HEK293T (cell line): Measurements from ENCODE around the gene RAPGEF5.

Source experiments
- CTCF ChIA-PET: fragments of 350-600 bp; formaldehyde crosslinking; extraction: SDS; loops from one replicate; lab custom pipeline; 2021; ENCODE audit warnings: antibody characterized with exemption, inconsistent platforms; lab: Yijun Ruan, JAX
- POLR2A ChIA-PET: fragments of 350-600 bp; formaldehyde crosslinking; extraction: SDS; loops from one replicate; lab custom pipeline; 2020; ENCODE audit warnings: antibody characterized with exemption, inconsistent platforms; lab: Yijun Ruan, JAX
- DNase-seq: peaks from one replicate; pipeline ENCODE4 v3.0.0; 2012; ENCODE audit warnings: mixed read lengths; ENCODE audit errors: extremely low spot score
- ARNT ChIP-seq: fragments of 450-650 bp; IDR thresholded peaks from 2 replicates; pipeline ENCODE4 v1.6.1; 2017; ENCODE audit warnings: mild to moderate bottlenecking
- BHLHE40 ChIP-seq: fragments of 450-650 bp; IDR thresholded peaks from 2 replicates; pipeline ENCODE4 v1.6.1; 2016; ENCODE audit warnings: mild to moderate bottlenecking, moderate library complexity, borderline replicate concordance
- CTBP1 ChIP-seq: fragments of 450-650 bp; IDR thresholded peaks from 2 replicates; pipeline ENCODE4 v1.6.1; 2016; ENCODE audit warnings: borderline replicate concordance
- ELF4 ChIP-seq: fragments of 450-650 bp; IDR thresholded peaks from 2 replicates; pipeline ENCODE4 v1.6.1; 2017; ENCODE audit warnings: antibody characterized with exemption
- FOXA1 ChIP-seq: fragments of 450-650 bp; IDR thresholded peaks from 2 replicates; pipeline ENCODE4 v1.6.1; 2016; ENCODE audit warnings: mild to moderate bottlenecking
- FOXK2 ChIP-seq: fragments of 450-650 bp; IDR thresholded peaks from 2 replicates; pipeline ENCODE4 v1.6.1; 2016; ENCODE audit warnings: mild to moderate bottlenecking
- FOXM1 ChIP-seq: fragments of 450-650 bp; IDR thresholded peaks from 2 replicates; pipeline ENCODE4 v1.6.1; 2017; ENCODE audit warnings: mild to moderate bottlenecking, borderline replicate concordance
- HDGF ChIP-seq: fragments of 450-650 bp; IDR thresholded peaks from 2 replicates; pipeline ENCODE4 v1.6.1; 2017; ENCODE audit warnings: antibody characterized with exemption, borderline replicate concordance
- L3MBTL2 ChIP-seq: fragments of 450-650 bp; conservative IDR thresholded peaks from 2 replicates; pipeline ENCODE4 v1.6.1; 2016; ENCODE audit warnings: mild to moderate bottlenecking
- LEF1 ChIP-seq: fragments of 450-650 bp; IDR thresholded peaks from 2 replicates; pipeline ENCODE4 v1.6.1; 2017; ENCODE audit warnings: mild to moderate bottlenecking, borderline replicate concordance
- NFRKB ChIP-seq: fragments of 450-650 bp; IDR thresholded peaks from 2 replicates; pipeline ENCODE4 v1.6.1; 2016; ENCODE audit warnings: mild to moderate bottlenecking, moderate library complexity
- PKNOX1 ChIP-seq: fragments of 450-650 bp; IDR thresholded peaks from 2 replicates; pipeline ENCODE4 v1.6.1; 2016
- SP1 ChIP-seq: fragments of 450-650 bp; IDR thresholded peaks from 2 replicates; pipeline ENCODE4 v1.6.1; 2017
- SUZ12 ChIP-seq: fragments of 450-650 bp; IDR thresholded peaks from 2 replicates; pipeline ENCODE4 v1.6.1; 2016; ENCODE audit warnings: mild to moderate bottlenecking
- TARDBP ChIP-seq: fragments of 450-650 bp; IDR thresholded peaks from 2 replicates; pipeline ENCODE4 v1.6.1; 2016
- ZNF384 ChIP-seq: fragments of 450-650 bp; IDR thresholded peaks from 2 replicates; pipeline ENCODE4 v1.6.1; 2016

RAPGEF5 gene

GRCh38 chr7:22329816-22330524 lies 27.0 kb downstream of the RAPGEF5 start:
- TF ChIP-seq HDGF: no peak
- TF ChIP-seq SP1: no peak
- no peak for TF ChIP-seq FOXA1
- TF ChIP-seq FOXM1: no peak
- no peak for TF ChIP-seq ZNF384
- ChIA-PET POLR2A (no interaction called here), CTCF (interaction anchor here (0.9 kb wide), 1 partner anchor 20 kb away, joined by 3 read pairs; no protein-coding TSS in a partner anchor)
- DNase-seq: no peak

DNA sequence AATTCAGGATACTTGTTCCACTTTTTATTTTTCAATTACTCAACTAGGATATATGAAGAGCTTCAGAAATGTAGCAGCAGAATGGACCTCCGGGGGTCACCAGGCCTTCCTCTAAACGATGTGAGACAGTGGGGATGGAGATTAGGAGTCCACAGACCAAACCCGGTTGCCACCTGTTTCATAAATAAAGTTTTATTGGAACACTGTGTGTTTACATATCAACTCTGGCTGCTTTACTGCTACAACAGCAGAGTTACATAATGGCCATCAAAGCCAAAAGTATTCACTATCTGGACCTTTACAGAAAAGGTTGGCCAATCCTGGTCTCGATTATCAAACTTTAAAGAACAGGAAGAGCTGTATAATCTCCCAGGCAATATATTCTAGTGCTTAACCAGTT lies 30.8 kb downstream of the RAPGEF5 start:
- CTCF ChIA-PET: interaction anchor here (0.6 kb wide), 1 partner anchor 85 kb away, joined by 4 read pairs; no protein-coding TSS in a partner anchor
- POLR2A ChIA-PET: no interaction called here
- TF ChIP-seq FOXA1: no peak
- TF ChIP-seq NFRKB: no peak
- TF ChIP-seq FOXK2: no peak
- no peak for TF ChIP-seq LEF1
- no peak for TF ChIP-seq CTBP1
- no peak for TF ChIP-seq L3MBTL2
- TF ChIP-seq SP1: no peak
- no peak for DNase-seq

DNA sequence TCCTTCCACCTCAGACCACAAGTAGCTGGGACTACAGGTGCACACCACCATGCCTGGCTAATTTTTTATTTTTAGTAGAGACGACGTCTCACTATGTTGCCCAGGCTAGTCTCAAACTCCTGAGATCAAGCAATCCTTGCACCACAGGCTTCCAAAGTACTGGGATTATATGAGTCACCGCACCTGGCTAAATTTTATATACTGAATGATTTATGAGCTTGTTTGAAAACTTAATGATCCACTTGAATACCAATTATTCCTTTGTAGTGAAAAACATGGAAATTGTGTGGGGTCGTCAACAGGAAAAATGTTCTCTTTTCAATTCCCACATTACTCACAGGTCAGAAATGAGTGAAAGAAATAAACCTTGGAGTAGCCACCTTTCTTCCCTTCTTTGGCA lies 31.3 kb downstream of the RAPGEF5 start:
- peak; percentile 53 for TF ChIP-seq PKNOX1
- TF ChIP-seq BHLHE40: no peak
- no peak for TF ChIP-seq L3MBTL2
- ChIA-PET POLR2A (no interaction called here), CTCF (interaction anchor here (0.6 kb wide), 1 partner anchor 85 kb away, joined by 4 read pairs; no protein-coding TSS in a partner anchor)
- DNase-seq: no peak

DNA sequence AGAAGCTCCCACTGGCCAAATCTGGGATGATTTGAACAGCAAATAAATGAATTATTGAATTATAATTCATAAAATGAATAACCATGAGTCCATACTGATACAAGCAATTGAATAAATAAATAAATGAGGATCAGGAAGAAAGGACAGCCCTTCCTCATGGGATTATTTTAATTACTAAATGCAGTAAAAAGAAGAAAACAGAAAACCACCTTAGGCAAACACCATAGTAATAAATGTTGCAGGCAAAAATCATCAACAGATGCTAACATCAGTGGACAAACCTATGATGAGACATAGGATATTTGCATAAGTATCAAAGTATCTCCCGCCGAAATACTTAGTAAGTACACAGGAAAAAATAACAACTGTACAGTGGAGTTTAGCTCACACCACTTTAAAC lies 33.2 kb downstream of the RAPGEF5 start:
- POLR2A ChIA-PET: no interaction called here
- no peak for DNase-seq
- TF ChIP-seq TARDBP: no peak
- no peak for TF ChIP-seq HDGF
- TF ChIP-seq FOXM1: no peak
- no peak for TF ChIP-seq FOXA1
- no peak for TF ChIP-seq FOXK2
- no peak for TF ChIP-seq SP1
- TF ChIP-seq NFRKB: no peak
- TF ChIP-seq LEF1: no peak
- no peak for TF ChIP-seq PKNOX1
- TF ChIP-seq CTBP1: no peak
- no peak for TF ChIP-seq SUZ12
- TF ChIP-seq BHLHE40: no peak
- TF ChIP-seq ELF4: no peak
- TF ChIP-seq ZNF384: no peak
- CTCF ChIA-PET: interaction anchor here (0.9 kb wide), 1 partner anchor 25 kb away, joined by 3 read pairs; no protein-coding TSS in a partner anchor

DNA sequence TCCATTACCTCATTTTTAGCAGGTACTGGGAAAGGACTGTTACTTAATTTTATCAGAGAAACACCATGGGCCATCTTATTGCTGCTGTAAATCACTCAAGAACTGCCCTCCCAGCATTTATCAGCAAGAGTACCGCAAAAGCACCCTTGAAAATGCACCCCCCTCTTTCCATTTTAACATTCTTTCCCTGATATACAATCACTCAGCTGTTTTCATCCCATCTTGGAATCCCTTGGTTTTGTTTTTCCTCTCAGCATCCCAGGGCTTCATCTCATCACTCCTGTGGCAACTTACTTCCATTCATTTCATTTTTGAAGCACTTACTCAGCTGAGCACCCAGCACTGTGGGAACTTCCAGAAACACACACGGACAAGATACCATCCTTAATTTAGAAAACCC lies 36.5 kb downstream of the RAPGEF5 start:
- POLR2A ChIA-PET: interaction anchor here (1.1 kb wide), 1 partner anchor 124 kb away, joined by 3 read pairs; no protein-coding TSS in a partner anchor
- CTCF ChIA-PET: interaction anchor here (0.8 kb wide), 1 partner anchor 140 kb away, joined by 3 read pairs; no protein-coding TSS in a partner anchor
- no peak for DNase-seq
- TF ChIP-seq FOXK2: no peak
- no peak for TF ChIP-seq SUZ12
- TF ChIP-seq ARNT: no peak
- TF ChIP-seq FOXA1: no peak
- no peak for TF ChIP-seq PKNOX1
- TF ChIP-seq NFRKB: no peak
- no peak for TF ChIP-seq ELF4
- no peak for TF ChIP-seq SP1

DNA sequence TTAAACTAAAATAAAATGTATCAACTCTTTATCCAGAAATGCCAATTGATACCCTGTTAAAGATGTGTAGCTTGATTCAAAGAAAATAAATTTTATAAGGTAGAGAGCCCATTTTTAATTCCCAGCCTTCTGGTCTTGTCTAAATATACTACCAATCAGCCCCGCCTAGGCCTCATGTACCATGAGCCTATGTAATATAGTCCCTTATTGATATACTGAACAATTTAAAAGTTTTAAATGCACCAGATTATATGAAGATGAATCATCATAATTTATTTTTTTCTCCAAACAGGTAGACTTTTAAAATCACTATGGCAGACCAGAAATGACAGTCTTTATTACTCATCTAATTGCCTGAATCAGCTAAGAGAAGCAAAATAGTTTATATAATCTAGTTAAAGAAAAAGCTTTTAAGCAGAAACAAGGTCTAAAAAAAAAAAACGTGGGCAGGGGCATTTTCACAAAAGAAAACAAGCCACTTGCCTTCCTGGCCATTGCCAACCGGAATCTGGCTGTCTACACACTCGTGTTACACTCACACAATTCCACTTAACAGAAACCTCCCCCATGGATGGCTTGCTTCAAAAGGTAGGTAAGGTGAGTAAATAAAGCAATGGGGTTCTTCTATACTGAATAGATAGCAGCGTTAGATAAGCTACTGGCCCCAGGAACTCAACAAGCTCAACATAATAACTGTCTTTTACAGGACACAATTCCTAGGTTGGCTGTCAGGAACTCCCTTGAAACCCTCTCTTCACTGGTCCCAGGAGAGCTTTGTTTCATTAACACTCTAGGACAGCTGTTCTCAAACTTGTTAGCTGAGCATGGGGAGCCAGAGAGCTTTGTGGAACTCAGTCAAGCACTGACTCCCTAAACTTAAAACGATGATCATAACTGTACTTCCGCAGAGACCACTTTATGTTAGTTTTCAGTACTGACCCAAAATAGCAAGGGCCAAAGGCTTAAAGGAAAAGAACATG lies 37.2 kb downstream of the RAPGEF5 start:
- CTCF ChIA-PET: interaction anchor here (0.8 kb wide), 1 partner anchor 141 kb away, joined by 3 read pairs; no protein-coding TSS in a partner anchor

More for the DNA sequence above, 37.2 kb downstream of the RAPGEF5 start:
- POLR2A ChIA-PET: interaction anchor here (1.1 kb wide), 1 partner anchor 125 kb away, joined by 3 read pairs; no protein-coding TSS in a partner anchor
- DNase-seq: no peak
- TF ChIP-seq CTBP1: no peak
- no peak for TF ChIP-seq ZNF384
- no peak for TF ChIP-seq LEF1
- no peak for TF ChIP-seq NFRKB
- TF ChIP-seq TARDBP: no peak
- no peak for TF ChIP-seq SUZ12
- TF ChIP-seq ELF4: no peak
- TF ChIP-seq HDGF: no peak
- TF ChIP-seq ARNT: no peak
- no peak for TF ChIP-seq BHLHE40
